GM18868 (cell line): ENCODE data around the gene GARIN5B.

Source experiments
- ATAC-seq: cut with Tn5 transposase; IDR thresholded peaks from one replicate; pipeline ENCODE4 v1.9.1; 2021; ENCODE audit warnings: mild to moderate bottlenecking, moderate library complexity; ENCODE audit not compliant: unreplicated experiment

GARIN5B gene

GRCh38 chr19:55389386-55390317 lies 26.6 kb upstream of the GARIN5B start:
- no peak for ATAC-seq

DNA sequence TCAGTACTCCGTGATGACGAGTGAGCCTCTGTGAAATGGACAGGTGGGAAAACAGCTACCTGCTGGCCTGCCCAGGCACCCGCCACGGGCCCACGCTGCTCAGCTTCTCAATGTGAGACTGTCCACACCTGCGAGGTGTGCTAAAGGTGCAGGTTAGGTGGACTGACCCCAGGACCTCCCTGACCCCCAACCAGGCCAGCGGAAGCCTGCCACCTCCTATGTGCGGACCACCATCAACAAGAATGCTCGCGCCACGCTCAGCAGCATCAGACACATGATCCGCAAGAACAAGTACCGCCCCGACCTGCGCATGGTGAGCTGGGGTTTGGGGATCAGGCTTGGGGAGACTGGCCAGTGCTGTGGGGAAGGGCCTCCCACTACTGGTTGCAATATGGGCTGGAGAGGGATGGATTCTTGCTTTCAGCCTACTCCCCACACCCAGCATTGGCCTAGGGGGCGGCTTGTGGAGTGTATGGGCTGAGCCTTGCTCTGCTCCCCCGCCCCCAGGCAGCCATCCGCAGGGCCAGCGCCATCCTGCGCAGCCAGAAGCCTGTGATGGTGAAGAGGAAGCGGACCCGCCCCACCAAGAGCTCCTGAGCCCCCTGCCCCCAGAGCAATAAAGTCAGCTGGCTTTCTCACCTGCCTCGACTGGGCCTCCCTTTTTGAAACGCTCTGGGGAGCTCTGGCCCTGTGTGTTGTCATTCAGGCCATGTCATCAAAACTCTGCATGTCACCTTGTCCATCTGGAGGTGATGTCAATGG lies 24.9 kb upstream of the GARIN5B start:
- ATAC-seq: no peak

- no peak for ATAC-seq
Observed at GRCh38 chr19:55386493-55386971, 23.5 kb upstream of the GARIN5B start.

GRCh38 chr19:55385724-55386492 lies 22.8 kb upstream of the GARIN5B start, which contains the start of gene RPL28:
TSS of gene RPL28 (plus strand) at chr19:55385932. CDS start at chr19:55386358, 426 bp downstream.
- peak; percentile 69 for ATAC-seq

DNA sequence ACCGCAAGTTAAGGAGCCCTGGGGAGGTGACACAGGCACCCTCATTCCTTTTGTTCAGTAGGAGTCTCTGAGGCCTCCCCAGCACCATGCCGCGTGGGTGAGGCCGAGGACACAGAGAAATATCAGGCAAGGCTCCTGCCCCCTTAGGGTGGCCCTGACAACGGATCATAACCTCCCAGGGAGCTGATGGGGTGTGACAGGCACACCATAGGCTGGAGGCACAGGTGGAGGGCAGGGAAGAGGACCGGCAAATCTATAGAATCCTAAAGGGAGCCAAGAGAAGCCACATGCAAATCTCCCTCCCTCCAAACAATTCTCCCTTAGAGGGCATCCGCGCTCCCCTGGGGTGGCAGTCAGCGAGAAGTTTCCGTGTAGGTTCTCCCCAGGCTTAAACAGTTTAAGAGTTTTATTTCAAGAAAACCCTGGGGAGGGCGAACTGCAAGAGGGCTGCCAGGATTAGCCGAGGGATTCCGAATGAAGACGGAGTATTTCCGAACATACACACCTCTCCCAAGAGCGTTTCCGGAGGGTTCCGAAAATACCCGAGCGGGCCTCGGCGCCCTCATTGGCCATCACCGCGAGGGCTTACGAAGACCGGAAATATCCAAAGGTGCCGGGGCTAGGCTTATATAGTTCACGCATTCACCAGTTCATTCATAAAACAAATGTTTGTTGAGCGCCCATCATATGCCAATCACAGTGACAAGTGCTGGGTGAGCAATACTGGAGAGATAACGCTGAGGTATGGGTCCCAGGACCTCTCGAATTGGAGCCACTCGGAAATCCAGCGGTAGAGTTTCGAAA lies 22.1 kb upstream of the GARIN5B start:
- peak; percentile 56 for ATAC-seq

- ATAC-seq: no peak
Observed at GRCh38 chr19:55384131-55384919, 21.3 kb upstream of the GARIN5B start, which contains the start of gene TMEM238. TSS of gene TMEM238 (minus strand) at chr19:55384292. CDS start at chr19:55384259, 33 bp downstream.

DNA sequence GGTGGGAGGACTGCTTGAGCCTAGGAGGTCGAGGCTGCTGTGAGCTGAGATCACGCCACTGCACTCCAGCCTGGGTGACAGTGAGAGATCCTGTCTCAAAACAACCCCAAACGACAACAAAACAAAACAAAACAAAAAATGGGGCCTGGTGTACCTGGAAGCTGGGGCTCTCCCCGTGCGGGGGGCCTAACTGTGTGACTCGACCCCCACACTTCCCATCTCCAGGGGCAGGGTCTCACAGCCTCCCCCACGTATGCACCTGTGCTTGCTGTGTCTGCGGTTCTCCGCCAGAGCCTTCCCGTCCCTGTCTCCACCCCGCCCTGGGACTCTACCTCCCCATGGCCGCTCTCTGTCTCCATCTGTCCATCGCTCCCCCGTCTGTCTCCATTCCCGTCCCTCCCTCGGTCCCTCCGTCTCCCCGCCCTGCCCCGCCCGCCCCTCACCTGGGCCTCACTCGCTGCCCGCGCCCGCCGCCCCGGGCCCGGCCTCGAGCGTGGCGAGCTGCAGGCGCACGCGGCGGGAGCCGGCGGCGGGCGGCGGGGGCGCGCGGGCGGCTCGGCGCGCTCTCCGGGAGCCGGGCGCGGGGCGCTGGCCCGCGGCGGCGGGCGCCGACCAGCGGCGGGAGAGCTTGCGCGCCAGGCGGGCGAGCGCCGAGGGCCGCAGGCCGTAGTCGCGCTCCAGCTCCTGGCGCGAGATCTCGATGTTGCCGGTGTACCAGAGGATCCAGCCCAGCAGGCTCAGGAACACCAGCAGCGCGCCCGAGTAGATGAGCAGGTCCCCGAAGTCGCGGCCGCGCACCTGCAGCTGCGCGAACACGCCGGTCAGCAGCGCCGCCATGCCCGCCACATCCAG lies 20.4 kb upstream of the GARIN5B start:
- ATAC-seq: no peak

DNA sequence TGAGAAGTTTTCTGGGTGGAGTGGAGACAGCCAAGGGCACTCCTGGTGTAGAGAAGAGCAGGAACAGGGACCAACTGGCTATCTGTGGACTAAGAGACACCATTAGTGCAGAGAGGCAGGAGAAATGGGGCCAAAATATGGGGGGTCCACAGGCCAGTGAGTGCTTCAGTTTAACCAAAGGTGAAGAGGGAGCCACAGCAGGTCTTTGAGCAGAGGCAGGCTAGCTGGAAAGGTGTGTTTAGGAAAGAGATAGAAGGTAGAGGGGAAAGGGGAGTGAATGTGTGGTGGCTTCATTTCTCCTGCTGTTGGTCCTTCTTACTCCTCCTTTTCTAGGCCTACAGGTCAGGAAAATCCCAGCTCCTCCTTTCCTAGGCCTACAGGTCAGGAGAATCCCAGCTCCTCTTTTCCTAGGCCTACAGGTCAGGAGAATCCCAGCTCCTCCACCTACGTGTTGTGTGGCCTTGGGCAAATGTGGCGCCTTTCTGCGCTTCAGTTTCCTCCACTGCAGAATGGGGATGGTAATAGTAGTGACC lies 19.5 kb upstream of the GARIN5B start:
- no peak for ATAC-seq

DNA sequence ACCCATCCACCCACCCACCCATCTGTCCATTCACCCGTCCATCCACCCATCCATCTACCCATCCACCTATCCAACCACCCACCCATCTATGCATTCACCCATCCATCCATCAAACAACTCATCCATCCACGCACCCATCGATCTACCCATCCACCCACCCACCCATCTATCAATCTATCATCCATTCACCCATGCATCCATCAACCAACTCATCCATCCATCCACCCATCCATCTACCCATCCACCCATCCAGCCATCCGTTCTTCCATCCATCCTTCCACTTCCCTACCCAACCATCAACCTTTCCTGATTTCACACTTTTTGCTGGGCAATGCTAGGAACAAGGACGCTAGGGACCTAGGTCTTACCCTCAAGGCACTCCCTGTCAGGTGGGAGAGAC lies 19.0 kb upstream of the GARIN5B start:
- no peak for ATAC-seq

DNA sequence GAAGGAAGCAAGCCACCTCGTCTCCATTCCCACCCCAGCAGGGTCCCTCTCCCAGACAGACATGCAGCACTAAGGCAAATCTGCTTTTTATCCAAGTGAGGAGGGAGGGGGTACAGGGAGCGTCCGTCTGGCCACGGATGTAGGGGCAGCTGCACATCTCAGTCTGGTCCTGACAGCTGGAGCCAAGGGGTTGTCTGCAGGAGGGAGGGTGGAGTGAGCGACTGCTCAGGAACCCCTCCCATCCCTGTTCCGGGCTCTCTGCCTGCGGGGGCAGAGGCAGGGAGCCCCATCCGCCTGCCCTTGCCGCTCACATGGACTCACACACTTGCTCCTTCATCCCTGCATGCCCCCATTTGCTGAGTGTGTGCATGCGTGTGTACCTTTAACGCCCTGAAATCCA lies 16.1 kb upstream of the GARIN5B start:
- no peak for ATAC-seq

- ATAC-seq: no peak
Observed at GRCh38 chr19:55377356-55378131, 14.5 kb upstream of the GARIN5B start.

DNA sequence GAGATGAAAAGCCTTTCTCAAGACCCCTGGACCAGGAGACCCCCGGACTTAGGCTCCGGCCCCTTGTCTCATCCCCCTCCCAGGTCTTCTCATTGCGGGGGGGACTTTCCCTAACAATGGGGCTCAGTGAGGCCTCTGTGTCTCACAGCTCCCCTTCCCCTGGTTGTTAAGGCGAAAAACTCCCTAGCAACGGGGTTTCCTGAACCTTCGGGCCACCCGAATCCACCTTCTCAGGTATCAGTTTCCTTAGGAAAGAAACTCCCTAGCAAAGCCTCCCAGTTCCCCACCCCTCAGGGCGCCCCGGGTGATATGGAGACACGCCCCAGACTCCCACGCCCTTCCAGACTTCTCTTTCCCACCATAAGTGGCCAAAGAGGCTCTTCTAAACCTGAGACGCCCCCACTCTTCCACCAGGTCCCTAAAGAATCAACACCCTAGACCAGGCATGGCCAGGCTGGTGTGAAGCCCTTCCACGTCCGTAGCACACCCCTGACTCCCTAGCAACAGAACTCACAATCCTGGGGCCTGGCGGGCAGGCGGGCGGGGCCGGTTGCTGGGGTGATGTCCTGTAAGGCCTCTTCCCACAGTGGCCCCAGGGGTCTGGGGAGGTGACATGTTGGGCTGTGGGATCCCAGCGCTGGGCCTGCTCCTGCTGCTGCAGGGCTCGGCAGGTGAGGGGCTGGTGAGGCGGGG lies 13.3 kb upstream of the GARIN5B start, which contains the start of gene TMEM190:
TSS of gene TMEM190 (plus strand) at position 586 of the 693 bp plus-strand sequence. CDS start at position 614, 28 bp downstream.
- ATAC-seq: no peak

GRCh38 chr19:55373993-55374757 lies 11.1 kb upstream of the GARIN5B start:
- no peak for ATAC-seq

DNA sequence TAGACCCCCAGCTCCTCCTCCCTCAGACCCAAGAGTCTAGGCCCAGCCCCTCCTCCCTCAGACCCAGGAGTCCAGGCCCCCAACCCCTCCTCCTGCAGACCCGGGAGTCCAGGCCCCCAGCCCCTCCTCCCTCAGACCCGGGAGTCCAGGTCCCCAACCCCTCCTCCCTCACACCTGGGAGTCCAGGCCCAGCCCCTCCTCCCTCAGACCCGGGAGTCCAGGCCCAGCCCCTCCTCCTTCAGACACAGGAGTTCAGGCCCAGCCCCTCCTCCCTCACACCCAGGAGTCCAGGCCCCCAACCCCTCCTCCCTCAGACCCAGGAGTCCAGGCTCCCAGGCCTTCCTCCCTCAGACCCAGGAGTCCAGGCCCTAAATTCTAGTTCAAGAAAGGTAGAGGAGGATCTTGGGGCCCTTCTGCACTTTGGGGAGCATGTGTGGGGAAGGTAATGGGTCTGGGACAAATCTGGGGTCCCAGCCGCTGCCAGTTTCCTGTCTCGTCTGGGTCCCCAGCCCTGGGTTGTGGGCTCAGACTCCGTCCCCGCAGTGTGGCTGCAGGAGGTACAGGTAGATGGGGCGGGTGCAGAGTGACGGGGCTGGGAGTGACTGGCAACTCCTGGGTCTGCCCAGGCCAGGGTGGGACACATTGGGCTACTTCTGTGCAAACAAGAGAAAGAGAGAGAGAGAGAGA lies 10.4 kb upstream of the GARIN5B start:
- no peak for ATAC-seq
